PC-3 (cell line): ENCODE results near the gene CXCL13. TPM values are rescaled to one million over a fixed set of nuclear protein-coding genes. Genes with fewer than 3 reads are reported as not detected.
A peak's percentile ranks its signal among the peaks of the same experiment; 100 is the strongest.
"Not testable (repeated sequence)": the region's sequence is repeated elsewhere in the genome, so short reads cannot be mapped to it uniquely, and the experiment has no call there.

ENCODE experiments used
- ATAC-seq: fragments of 200-7000 bp; cut with Tn5 transposase; 2 replicates; pipeline ENCODE4 v1.9.1; 2020; ENCODE audit warnings: mild to moderate bottlenecking, moderate library complexity
- Bru-seq: library from RNA; stranded (reverse); fragments of 400-500 nt; gene quantifications from one replicate; lab custom pipeline; 2021; lab: Mats Ljungman, UMichigan
- BruChase-seq, 2 experiments: library from RNA; stranded (reverse); fragments of 400-500 nt; gene quantifications; one replicate each; lab custom pipeline; 2021; lab: Mats Ljungman, UMichigan
- BruUV-seq: library from RNA; stranded (reverse); fragments of 400-500 nt; replicated peaks from 2 replicates; lab custom pipeline; 2021; lab: Mats Ljungman, UMichigan
- CTCF ChIA-PET: fragments of 300-600 bp; sonication (Branson Sonifier 250); formaldehyde crosslinking; loops from one replicate; lab custom pipeline; 2022; ENCODE audit warnings: antibody characterized with exemption; lab: Charles Lee
- POLR2A ChIA-PET: fragments of 300-600 bp; sonication (Branson Sonifier 250); formaldehyde crosslinking; loops from one replicate; lab custom pipeline; 2022; ENCODE audit warnings: antibody characterized with exemption; ENCODE audit not compliant: unreplicated experiment; lab: Charles Lee
- DNase-seq: peaks from one replicate; pipeline ENCODE4 v3.0.0-alpha.2; 2015
- H2AFZ ChIP-seq: fragments of 300-600 bp; sonication (generic); 2 replicates; pipeline ENCODE4 v1.6.0; 2016; ENCODE audit warnings: antibody characterized with exemption, low read length
- H3F3A ChIP-seq: fragments of 300-600 bp; sonication (generic); one replicate; pipeline ENCODE4 v1.6.0; 2017; ENCODE audit warnings: antibody characterized with exemption, low read length, control low read depth, mild to moderate bottlenecking; ENCODE audit not compliant: unreplicated experiment
- H3K27ac ChIP-seq: fragments of 300-600 bp; sonication (generic); 2 replicates; pipeline ENCODE4 v1.5.1; 2016; ENCODE audit warnings: mild to moderate bottlenecking, low read length
- H3K27me3 ChIP-seq: fragments of 300-600 bp; sonication (generic); 2 replicates; pipeline ENCODE4 v1.6.1; 2016; ENCODE audit warnings: low read length, mixed read lengths
- H3K36me3 ChIP-seq: fragments of 300-600 bp; sonication (generic); 2 replicates; pipeline ENCODE4 v1.6.1; 2016; ENCODE audit warnings: low read depth, mixed run types, low read length, mixed read lengths
- H3K4me1 ChIP-seq: fragments of 300-600 bp; sonication (generic); 2 replicates; pipeline ENCODE4 v1.5.1; 2016; ENCODE audit warnings: low read length; ENCODE audit not compliant: insufficient read depth
- H3K4me2 ChIP-seq: fragments of 300-600 bp; sonication (generic); 2 replicates; pipeline ENCODE4 v1.6.0; 2016; ENCODE audit warnings: low read length
- H3K4me3 ChIP-seq: fragments of 300-600 bp; sonication (generic); 2 replicates; pipeline ENCODE4 v1.5.1; 2016; ENCODE audit warnings: mild to moderate bottlenecking, low read length, mixed read lengths
- H3K79me2 ChIP-seq: fragments of 300-600 bp; sonication (generic); 2 replicates; pipeline ENCODE4 v1.6.1; 2017; ENCODE audit warnings: low read length, mixed read lengths
- H3K9ac ChIP-seq: fragments of 300-600 bp; sonication (generic); 2 replicates; pipeline ENCODE4 v1.6.0; 2016; ENCODE audit warnings: mild to moderate bottlenecking, low read length
- H3K9me2 ChIP-seq: fragments of 300-600 bp; sonication (generic); replicated peaks from 2 replicates; pipeline ENCODE4 v1.6.1; 2016; ENCODE audit warnings: mixed run types, low read length, mixed read lengths
- H3K9me3 ChIP-seq: fragments of 300-600 bp; sonication (generic); 2 replicates; pipeline ENCODE4 v1.6.1; 2016; ENCODE audit warnings: low read length, mixed read lengths
- H4K20me1 ChIP-seq: fragments of 300-600 bp; sonication (generic); 2 replicates; pipeline ENCODE4 v1.6.1; 2016; ENCODE audit warnings: low read length, mixed read lengths
- CTCF ChIP-seq: fragments of 300-600 bp; sonication (generic); conservative IDR thresholded peaks from 2 replicates; pipeline ENCODE4 v1.5.1; 2017; ENCODE audit warnings: antibody characterized with exemption, low read depth, mild to moderate bottlenecking, low read length
- EZH2 ChIP-seq: fragments of 300-600 bp; sonication (generic); IDR thresholded peaks from one replicate; pipeline ENCODE4 v1.6.1; 2017; ENCODE audit warnings: antibody characterized with exemption, mild to moderate bottlenecking, low read length; ENCODE audit not compliant: unreplicated experiment
- EZH2phosphoT487 ChIP-seq: fragments of 300-600 bp; sonication (generic); IDR thresholded peaks from 2 replicates; pipeline ENCODE4 v1.6.1; 2018; ENCODE audit warnings: mild to moderate bottlenecking, antibody characterized with exemption, low read length, borderline replicate concordance
- intact Hi-C: fragments of 100-400 bp; cut with micrococcal nuclease; formaldehyde crosslinking; loops from 2 replicates; pipeline ENCODE4 v1.9.0; 2023
- long read RNA-seq: library from polyadenylated mRNA; unstranded; transcript quantifications from one replicate; pipeline ENCODE4 v2.0.0, GENCODE V29; 2021; ENCODE audit not compliant: unreplicated experiment
- total RNA-seq: library from RNA; depleted of rRNA; stranded (reverse); fragments of >200 nt; gene quantifications from 2 replicates; pipeline ENCODE4 v1.2.3, GENCODE V29; 2014; rRNA removed

CXCL13 gene
- total RNA-seq (not detected in 2 replicates), Bru-seq, nascent RNA (percentile 11 among the genes with signal in this experiment), BruChase-seq, experiment 1, labeled RNA remaining after a 6-hour chase (percentile 24 among the genes with signal in this experiment), BruChase-seq, experiment 2, labeled RNA remaining after a 2-hour chase (percentile 29 among the genes with signal in this experiment)
- long read RNA-seq = 0 reads

- CTCF ChIA-PET = no interaction called here
- ATAC-seq (no peak), DNase-seq (no peak)
- no peak within 1 kb of the TSS for H3K27ac ChIP-seq
- no peak within 1 kb of the TSS for H3K4me2 ChIP-seq
- POLR2A ChIA-PET = no interaction called here
- H3K79me2 ChIP-seq = no peaks in the 10 kb centered on the region
- no peaks in the 10 kb centered on the region for H4K20me1 ChIP-seq
- H3K9me2 ChIP-seq = no peaks in the 10 kb centered on the region
- H3K4me3 ChIP-seq = no peak within 1 kb of the TSS
- no peaks in the 10 kb centered on the region for H3K4me1 ChIP-seq
- no peak within 1 kb of the TSS for H2AFZ ChIP-seq
- intact Hi-C loops = no loop called here
- H3K36me3 ChIP-seq = no peaks in the 10 kb centered on the region
- H3K9ac ChIP-seq = no peak within 1 kb of the TSS
- peaks cover 41% of the 10 kb centered on the region for H3K27me3 ChIP-seq
- no peaks in the 10 kb centered on the region for H3K9me3 ChIP-seq
- TF ChIP-seq CTCF (no peak), EZH2 (no peak), EZH2phosphoT487 (no peak)
- BruUV-seq = no TSS peak
- H3F3A ChIP-seq = no peaks in the 10 kb centered on the region
Measured at GRCh38 chr4:77605210-77605902, at the start of gene CXCL13. Gene CXCL13, plus strand, starts transcription at chr4:77605820. Its CDS starts 46 bp downstream, at chr4:77605866.

- no peak overlapping the region for H3K9ac ChIP-seq
- H3K4me1 ChIP-seq = no peaks in the 10 kb centered on the region
- POLR2A ChIA-PET = no interaction called here
- no peaks in the 10 kb centered on the region for H3K27me3 ChIP-seq
- ATAC-seq (no peak), DNase-seq (no peak)
- intact Hi-C loops = no loop called here
- no peaks in the 10 kb centered on the region for H3K9me3 ChIP-seq
- H2AFZ ChIP-seq = no peak overlapping the region
- no peak overlapping the region for H3K4me2 ChIP-seq
- H3K4me3 ChIP-seq = no peak overlapping the region
- TF ChIP-seq CTCF = no peak
- no peak for TF ChIP-seq EZH2phosphoT487
- TF ChIP-seq EZH2 = no peak
- CTCF ChIA-PET = no interaction called here
- BruUV-seq = no TSS peak
- H3K27ac ChIP-seq = no peak overlapping the region
- no peaks in the 10 kb centered on the region for H4K20me1 ChIP-seq
- no peaks in the 10 kb centered on the region for H3F3A ChIP-seq
- no peaks in the 10 kb centered on the region for H3K9me2 ChIP-seq
- no peaks in the 10 kb centered on the region for H3K79me2 ChIP-seq
- H3K36me3 ChIP-seq = no peaks in the 10 kb centered on the region
Measured at GRCh38 chr4:77560170-77560569, 45.5 kb upstream of the CXCL13 start.

GRCh38 chr4:77561720-77562119 is 43.9 kb upstream of the CXCL13 start:
- BruUV-seq, H3K4me2 ChIP-seq, H3K36me3 ChIP-seq, H3K9me3 ChIP-seq, H3K27me3 ChIP-seq, H3K4me3 ChIP-seq, H3K27ac ChIP-seq, CTCF ChIA-PET, POLR2A ChIA-PET, H3K4me1 ChIP-seq, DNase-seq, ATAC-seq, intact Hi-C loops, H3K9ac ChIP-seq, H4K20me1 ChIP-seq, H3K79me2 ChIP-seq, H3K9me2 ChIP-seq, H3F3A ChIP-seq, H2AFZ ChIP-seq: not testable (repeated sequence)
